ENCODE data around the gene ZFYVE21. TPM values are rescaled to one million over a fixed set of nuclear protein-coding genes. Genes with fewer than 3 reads are reported as not detected.

Gene ZFYVE21
- total RNA-seq, 2 experiments from 2014 or later: 18.0 to 22.5 TPM

DNA sequence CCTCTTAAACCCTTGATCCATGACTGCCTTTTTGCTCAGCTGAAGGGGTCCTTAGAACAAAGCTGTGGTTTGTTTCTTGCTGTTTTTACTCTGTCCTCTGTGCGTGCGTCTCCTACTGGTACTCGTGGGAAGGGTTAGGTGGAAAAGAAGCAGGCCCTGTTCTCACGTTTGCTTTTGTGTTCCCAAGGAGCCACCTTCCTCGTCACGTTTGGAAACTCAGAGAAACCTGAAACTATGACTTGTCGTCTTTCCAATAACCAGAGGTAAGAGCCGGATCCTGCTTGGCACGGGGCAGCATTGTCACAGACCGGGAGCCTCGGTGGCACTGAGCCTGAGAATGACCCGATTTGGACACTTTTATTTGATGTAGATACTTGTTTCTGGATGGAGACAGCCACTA, 13.1 kb downstream of the ZFYVE21 start:
- Histone ChIP-seq H3K79me2 (ENCODE audit: insufficient read depth, low read depth, low read length) (no peaks in the 10 kb centered on the region), H2AFZ (ENCODE audit: low read length) (no peak overlapping the region), H3K4me3 (ENCODE audit: low read depth, low read length, poor library complexity, severe bottlenecking) (no peak overlapping the region), H3K9me2 (ENCODE audit: insufficient read depth, low read length) (no peaks in the 10 kb centered on the region), H3K27ac (ENCODE audit: low read depth, low read length, poor library complexity, severe bottlenecking) (no peak overlapping the region), H3K4me1 (ENCODE audit: insufficient read depth, low read length, poor library complexity, severe bottlenecking) (no peaks in the 10 kb centered on the region), H3K36me3 (ENCODE audit: insufficient read depth, low read length) (peaks cover 32% of the 10 kb centered on the region), H3K4me2 (ENCODE audit: low read length) (no peak overlapping the region), H3K9me3 (ENCODE audit: low read length) (no peaks in the 10 kb centered on the region), H4K20me1 (ENCODE audit: insufficient read depth, low read length) (no peaks in the 10 kb centered on the region)
- DNase-seq (ENCODE audit: low spot score): no peak
- ChIA-PET CTCF (ENCODE audit: unreplicated experiment) (no interaction called here), POLR2A (no interaction called here)
- TF ChIP-seq, protein P1, sequence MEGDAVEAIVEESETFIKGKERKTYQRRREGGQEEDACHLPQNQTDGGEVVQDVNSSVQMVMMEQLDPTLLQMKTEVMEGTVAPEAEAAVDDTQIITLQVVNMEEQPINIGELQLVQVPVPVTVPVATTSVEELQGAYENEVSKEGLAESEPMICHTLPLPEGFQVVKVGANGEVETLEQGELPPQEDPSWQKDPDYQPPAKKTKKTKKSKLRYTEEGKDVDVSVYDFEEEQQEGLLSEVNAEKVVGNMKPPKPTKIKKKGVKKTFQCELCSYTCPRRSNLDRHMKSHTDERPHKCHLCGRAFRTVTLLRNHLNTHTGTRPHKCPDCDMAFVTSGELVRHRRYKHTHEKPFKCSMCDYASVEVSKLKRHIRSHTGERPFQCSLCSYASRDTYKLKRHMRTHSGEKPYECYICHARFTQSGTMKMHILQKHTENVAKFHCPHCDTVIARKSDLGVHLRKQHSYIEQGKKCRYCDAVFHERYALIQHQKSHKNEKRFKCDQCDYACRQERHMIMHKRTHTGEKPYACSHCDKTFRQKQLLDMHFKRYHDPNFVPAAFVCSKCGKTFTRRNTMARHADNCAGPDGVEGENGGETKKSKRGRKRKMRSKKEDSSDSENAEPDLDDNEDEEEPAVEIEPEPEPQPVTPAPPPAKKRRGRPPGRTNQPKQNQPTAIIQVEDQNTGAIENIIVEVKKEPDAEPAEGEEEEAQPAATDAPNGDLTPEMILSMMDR (conservative IDR thresholded peaks at IDR 0.05; ENCODE audit: low read length): no peak
- no peak for TF ChIP-seq EZH2phosphoT487 (IDR thresholded peaks at IDR 0.05; ENCODE audit: borderline replicate concordance, low read depth, low read length)
- intact Hi-C loops (cut with micrococcal nuclease; ENCODE audit: unreplicated experiment): no loop called here
- no TSS peak for BruUV-seq (replicated peaks)

- CTCF ChIA-PET (ENCODE audit: unreplicated experiment): no interaction called here
- Histone ChIP-seq H3K79me2 (ENCODE audit: insufficient read depth, low read depth, low read length) (no peaks in the 10 kb centered on the region), H3K36me3 (ENCODE audit: insufficient read depth, low read length) (peaks cover 34% of the 10 kb centered on the region), H3K9me3 (ENCODE audit: low read length) (no peaks in the 10 kb centered on the region), H3K4me3 (ENCODE audit: low read depth, low read length, poor library complexity, severe bottlenecking) (no peak overlapping the region), H3K4me1 (ENCODE audit: insufficient read depth, low read length, poor library complexity, severe bottlenecking) (no peaks in the 10 kb centered on the region), H2AFZ (ENCODE audit: low read length) (no peak overlapping the region), H3K4me2 (ENCODE audit: low read length) (no peak overlapping the region), H3K9me2 (ENCODE audit: insufficient read depth, low read length) (no peaks in the 10 kb centered on the region), H3K27ac (ENCODE audit: low read depth, low read length, poor library complexity, severe bottlenecking) (no peak overlapping the region), H4K20me1 (ENCODE audit: insufficient read depth, low read length) (no peaks in the 10 kb centered on the region)
- POLR2A ChIA-PET: no interaction called here
- TF ChIP-seq EZH2phosphoT487 (IDR thresholded peaks at IDR 0.05; ENCODE audit: borderline replicate concordance, low read depth, low read length): no peak
- TF ChIP-seq, protein P1 (conservative IDR thresholded peaks at IDR 0.05; ENCODE audit: low read length): no peak
- intact Hi-C loops (cut with micrococcal nuclease; ENCODE audit: unreplicated experiment): no loop called here
- no TSS peak for BruUV-seq (replicated peaks)
- DNase-seq (ENCODE audit: low spot score): no peak
Measured at GRCh38 chr14:103729496-103730448, 14.2 kb downstream of the ZFYVE21 start.

DNA sequence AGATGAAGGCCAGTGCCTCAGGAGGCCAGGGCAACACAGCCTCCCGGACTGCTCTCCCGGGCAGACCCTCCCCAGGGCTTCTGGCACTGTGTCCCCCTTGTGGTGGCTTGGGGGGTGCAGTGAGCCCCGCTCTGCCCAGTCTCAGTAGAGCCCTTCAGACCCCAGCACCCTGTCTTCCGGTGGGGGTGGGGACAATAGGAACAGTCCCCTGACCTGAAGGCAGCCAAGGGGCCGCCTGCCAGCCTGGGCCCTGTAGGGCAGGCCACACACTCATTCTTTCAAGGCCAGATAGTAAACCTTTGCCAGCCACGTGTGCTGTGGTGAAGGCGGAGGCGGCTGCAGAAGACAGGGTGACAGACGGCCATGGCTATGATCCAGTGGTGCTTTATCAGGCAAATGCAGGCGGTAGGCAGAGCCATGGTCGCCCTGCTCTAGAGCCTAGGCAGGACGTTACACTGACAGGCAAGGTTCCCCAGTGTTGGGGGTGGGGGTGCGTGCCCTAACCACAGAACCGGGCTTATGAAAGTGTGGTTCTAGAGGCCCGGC, 15.0 kb downstream of the ZFYVE21 start:
- ChIA-PET CTCF (ENCODE audit: unreplicated experiment) (no interaction called here), POLR2A (no interaction called here)
- H3K36me3 ChIP-seq (ENCODE audit: insufficient read depth, low read length): peaks cover 34% of the 10 kb centered on the region

More for the DNA sequence above, 15.0 kb downstream of the ZFYVE21 start:
- Histone ChIP-seq H3K9me2 (ENCODE audit: insufficient read depth, low read length) (no peaks in the 10 kb centered on the region), H3K4me1 (ENCODE audit: insufficient read depth, low read length, poor library complexity, severe bottlenecking) (no peaks in the 10 kb centered on the region), H3K27ac (ENCODE audit: low read depth, low read length, poor library complexity, severe bottlenecking) (no peak overlapping the region), H3K9me3 (ENCODE audit: low read length) (no peaks in the 10 kb centered on the region), H4K20me1 (ENCODE audit: insufficient read depth, low read length) (no peaks in the 10 kb centered on the region), H3K4me2 (ENCODE audit: low read length) (no peak overlapping the region), H3K79me2 (ENCODE audit: insufficient read depth, low read depth, low read length) (no peaks in the 10 kb centered on the region), H2AFZ (ENCODE audit: low read length) (no peak overlapping the region), H3K4me3 (ENCODE audit: low read depth, low read length, poor library complexity, severe bottlenecking) (no peak overlapping the region)
- intact Hi-C loops (cut with micrococcal nuclease; ENCODE audit: unreplicated experiment): no loop called here
- DNase-seq (ENCODE audit: low spot score): no peak
- TF ChIP-seq, protein P1 (conservative IDR thresholded peaks at IDR 0.05; ENCODE audit: low read length): no peak
- TF ChIP-seq EZH2phosphoT487 (IDR thresholded peaks at IDR 0.05; ENCODE audit: borderline replicate concordance, low read depth, low read length): no peak
- no TSS peak for BruUV-seq (replicated peaks)
